PC-9 (cell line): ENCODE results near the gene C22orf39.

Experiments
- CTCF ChIP-seq: fragments of 200-600 bp; sonication (generic); conservative IDR thresholded peaks from 2 replicates; pipeline ENCODE4 v1.6.1; 2017; ENCODE audit warnings: mixed run types, antibody characterized with exemption, mild to moderate bottlenecking, moderate library complexity
- EZH2 ChIP-seq: fragments of 200-600 bp; sonication (generic); IDR thresholded peaks from 2 replicates; pipeline ENCODE4 v1.8.0; 2017; ENCODE audit warnings: antibody characterized with exemption, low read depth

GRCh38 chr22:19497245-19497644 lies 49.7 kb upstream of the C22orf39 start:
- TF ChIP-seq CTCF (no peak), EZH2 (no peak)
